Gastrocnemius medialis (tissue), 4 donors: ENCODE measurements around the gene AKR1C2. TPM values are rescaled to one million over a fixed set of nuclear protein-coding genes. Genes with fewer than 3 reads are reported as not detected.

Experiments used
- ATAC-seq, 2 donors: fragments of 150-250 bp; one replicate each; pipeline ENCODE4 v1.9.1; 2016
- DNase-seq, 2 donors: peaks; one replicate each; pipeline ENCODE4 v3.0.0-alpha.2; 2019
- H3K27ac ChIP-seq, 4 donors: fragments of 200-600 bp; sonication (generic); 1 replicate in 1 of 4; 2 replicates in 3 of 4; pipeline ENCODE4 v1.5.1; 2016 to 2018; ENCODE audit warnings: mild to moderate bottlenecking in 2 of 4, moderate library complexity in 1 of 4
- H3K27me3 ChIP-seq, 3 donors: fragments of 200-600 bp; sonication (generic) in 2 of 3; 1 replicate in 1 of 3; 2 replicates in 2 of 3; pipeline versions ENCODE4 v1.5.1 to v1.6.0; 2016 to 2019; ENCODE audit warnings: mild to moderate bottlenecking in 1 of 3, moderate library complexity in 1 of 3
- H3K36me3 ChIP-seq, 2 donors: fragments of 200-600 bp; sonication (generic) in 1 of 2; one replicate each; pipeline ENCODE4 v1.5.1; 2017 to 2018
- H3K4me1 ChIP-seq, 2 donors: fragments of 200-600 bp; sonication (generic) in 1 of 2; one replicate each; pipeline ENCODE4 v1.5.1; 2016 to 2017; ENCODE audit warnings: mild to moderate bottlenecking in 2 of 2
- H3K4me3 ChIP-seq, 4 donors: fragments of 200-600 bp; sonication (generic) in 3 of 4; 1 replicate in 1 of 4; 2 replicates in 3 of 4; pipeline ENCODE4 v1.5.1; 2016 to 2019; ENCODE audit warnings: mild to moderate bottlenecking in 2 of 4
- H3K9me3 ChIP-seq, 3 donors: fragments of 200-600 bp; sonication (generic) in 2 of 3; 1 replicate in 1 of 3; 2 replicates in 2 of 3; pipeline ENCODE4 v1.5.1; 2016 to 2019
- POLR2A ChIP-seq, 2 donors: fragments of 450-650 bp; IDR thresholded peaks; one replicate each; pipeline ENCODE4 v1.6.1; 2017; ENCODE audit warnings: antibody characterized with exemption in 2 of 2, mild to moderate bottlenecking in 2 of 2, moderate library complexity in 2 of 2
- in situ Hi-C, 4 donors: fragments of 200-750 bp; cut with MboI; loops; one replicate each; pipeline versions ENCODE4 v1.15.0 to v1.8.0; 2017; ENCODE audit warnings: low sequenced_read_pairs in 4 of 4
- intact Hi-C: fragments of 100-400 bp; cut with DNase I; formaldehyde crosslinking; loops from one replicate; pipeline ENCODE4 v1.15.1; 2023; ENCODE audit warnings: low total_unique reads
- total RNA-seq, 4 donors: library from RNA; depleted of rRNA; stranded (reverse); fragments of >200 nt; gene quantifications; one replicate each; pipeline versions ENCODE4 v1.1.0 to v1.2.3, GENCODE V29; 2016
- TF ChIP-seq, protein P1 (sequence below), 5 experiments: fragments of 450-650 bp in 3 of 5; fragments of 200-600 bp in 2 of 5; sonication (generic) in 2 of 5; IDR thresholded peaks in 4 of 5; conservative IDR thresholded peaks in 1 of 5; 1 replicate in 4 of 5; 2 replicates in 1 of 5; pipeline ENCODE4 v1.5.1; 2016 to 2019; ENCODE audit warnings: antibody characterized with exemption in 5 of 5, mild to moderate bottlenecking in 3 of 5, moderate library complexity in 3 of 5

Gene AKR1C2
- total RNA-seq, 4 donors from 2014 or later, result 325 to 380 (median 345) TPM

DNA sequence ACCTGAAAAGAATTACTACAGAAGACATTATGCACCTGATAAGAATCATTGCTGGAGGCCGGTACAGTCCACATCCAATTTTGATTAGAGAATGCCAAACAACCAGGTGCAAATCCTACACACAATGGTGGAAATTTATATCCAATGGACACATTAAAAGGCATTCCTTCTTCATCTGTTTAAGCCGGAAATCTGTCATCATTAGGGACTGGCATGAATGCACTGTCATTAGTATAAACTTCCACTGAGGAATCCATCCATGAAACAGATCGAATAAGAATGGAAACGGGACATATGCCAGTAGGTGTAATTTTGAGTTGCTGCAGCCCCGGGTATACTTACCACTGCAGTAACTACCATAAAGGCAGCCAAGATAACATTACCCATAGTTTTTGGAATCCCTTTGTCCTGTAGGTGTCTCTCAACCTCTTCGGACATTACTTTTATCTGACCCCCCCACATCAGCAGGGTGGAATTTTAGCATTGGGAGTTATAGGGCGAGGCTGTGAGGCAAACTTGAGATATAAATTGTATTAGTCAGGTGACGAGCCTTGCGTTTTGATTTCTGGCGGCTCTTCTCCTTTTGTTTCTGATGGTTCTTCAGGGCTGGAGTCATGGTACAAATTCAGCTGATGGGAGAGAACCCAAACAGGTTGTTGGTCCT is 36.5 kb upstream of the AKR1C2 start:
- no peak for TF ChIP-seq POLR2A (IDR thresholded peaks at IDR 0.05)
- TF ChIP-seq, protein P1, sequence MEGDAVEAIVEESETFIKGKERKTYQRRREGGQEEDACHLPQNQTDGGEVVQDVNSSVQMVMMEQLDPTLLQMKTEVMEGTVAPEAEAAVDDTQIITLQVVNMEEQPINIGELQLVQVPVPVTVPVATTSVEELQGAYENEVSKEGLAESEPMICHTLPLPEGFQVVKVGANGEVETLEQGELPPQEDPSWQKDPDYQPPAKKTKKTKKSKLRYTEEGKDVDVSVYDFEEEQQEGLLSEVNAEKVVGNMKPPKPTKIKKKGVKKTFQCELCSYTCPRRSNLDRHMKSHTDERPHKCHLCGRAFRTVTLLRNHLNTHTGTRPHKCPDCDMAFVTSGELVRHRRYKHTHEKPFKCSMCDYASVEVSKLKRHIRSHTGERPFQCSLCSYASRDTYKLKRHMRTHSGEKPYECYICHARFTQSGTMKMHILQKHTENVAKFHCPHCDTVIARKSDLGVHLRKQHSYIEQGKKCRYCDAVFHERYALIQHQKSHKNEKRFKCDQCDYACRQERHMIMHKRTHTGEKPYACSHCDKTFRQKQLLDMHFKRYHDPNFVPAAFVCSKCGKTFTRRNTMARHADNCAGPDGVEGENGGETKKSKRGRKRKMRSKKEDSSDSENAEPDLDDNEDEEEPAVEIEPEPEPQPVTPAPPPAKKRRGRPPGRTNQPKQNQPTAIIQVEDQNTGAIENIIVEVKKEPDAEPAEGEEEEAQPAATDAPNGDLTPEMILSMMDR (IDR thresholded peaks at IDR 0.05 in 4 of 5, conservative IDR thresholded peaks at IDR 0.05 in 1 of 5), result no peak
- no peak for ATAC-seq
- H3K27ac ChIP-seq, result no peak overlapping the region
- intact Hi-C loops (no loop called here), in situ Hi-C loops (no loop called here)
- H3K36me3 ChIP-seq, result no peaks in the 10 kb centered on the region
- H3K9me3 ChIP-seq, result peaks cover 0 to under 1% (median 0%) of the 10 kb centered on the region in 3 donors
- peaks cover 0 to 19% of the 10 kb centered on the region in 2 donors for H3K4me1 ChIP-seq
- no peak for DNase-seq
- H3K27me3 ChIP-seq, result no peaks in the 10 kb centered on the region
- no peak overlapping the region for H3K4me3 ChIP-seq

DNA sequence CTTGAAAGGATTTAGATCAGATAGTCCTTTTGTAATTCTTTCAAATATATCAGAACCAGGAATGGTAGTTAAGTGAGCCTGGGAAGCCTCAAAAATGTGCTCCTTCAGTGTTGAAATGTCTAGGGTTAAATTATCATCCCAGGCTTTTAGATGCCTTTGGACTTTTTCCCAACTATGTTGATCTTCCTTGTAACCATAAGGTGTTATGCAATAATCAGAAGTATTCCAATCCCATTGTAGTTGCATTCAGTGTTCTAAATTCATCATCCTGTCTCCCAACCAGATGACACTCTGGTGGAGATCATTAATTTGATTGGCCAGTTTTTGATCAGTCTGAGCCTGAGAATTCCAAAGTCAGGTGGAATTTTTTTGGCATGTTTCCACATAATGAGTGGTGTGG is 35.1 kb upstream of the AKR1C2 start:
- ATAC-seq (no peak), DNase-seq (no peak)
- Histone ChIP-seq H3K4me3 (no peak overlapping the region), H3K4me1 (peaks cover 0 to 19% of the 10 kb centered on the region in 2 donors), H3K9me3 (peaks cover 0 to 12% (median 3%) of the 10 kb centered on the region in 3 donors), H3K36me3 (no peaks in the 10 kb centered on the region), H3K27ac (no peak overlapping the region), H3K27me3 (no peaks in the 10 kb centered on the region)
- no peak for TF ChIP-seq POLR2A (IDR thresholded peaks at IDR 0.05)
- TF ChIP-seq, protein P1 (IDR thresholded peaks at IDR 0.05 in 4 of 5, conservative IDR thresholded peaks at IDR 0.05 in 1 of 5), result no peak
- intact Hi-C loops (no loop called here), in situ Hi-C loops (no loop called here)

DNA sequence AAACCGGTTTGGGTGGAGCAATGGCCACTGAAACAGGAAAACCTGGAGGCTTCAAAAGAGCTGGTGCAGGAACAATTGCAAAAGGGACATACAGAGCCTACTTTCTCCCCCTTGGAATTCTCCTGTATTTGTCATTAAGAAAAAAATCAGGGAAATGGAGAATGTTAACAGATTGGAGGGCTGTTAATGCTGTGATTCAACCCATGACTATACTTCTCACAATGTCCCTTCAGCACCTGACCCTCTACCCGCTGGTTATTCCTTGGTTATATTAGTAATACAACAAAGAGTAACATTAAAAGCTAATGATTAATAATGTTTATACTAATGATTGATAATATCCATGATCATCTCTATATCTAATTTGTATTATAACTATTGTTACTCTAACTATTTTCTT is 34.4 kb upstream of the AKR1C2 start:
- DNase-seq (no peak), ATAC-seq (no peak)
- no peak for TF ChIP-seq POLR2A (IDR thresholded peaks at IDR 0.05)
- TF ChIP-seq, protein P1 (IDR thresholded peaks at IDR 0.05 in 4 of 5, conservative IDR thresholded peaks at IDR 0.05 in 1 of 5), result no peak
- Histone ChIP-seq H3K4me3 (no peak overlapping the region), H3K36me3 (no peaks in the 10 kb centered on the region), H3K27me3 (no peaks in the 10 kb centered on the region), H3K27ac (no peak overlapping the region), H3K4me1 (peaks cover 0 to 15% of the 10 kb centered on the region in 2 donors), H3K9me3 (peaks cover 0 to 12% (median 3%) of the 10 kb centered on the region in 3 donors)
- in situ Hi-C loops, result no loop called here
- intact Hi-C loops, result no loop called here

DNA sequence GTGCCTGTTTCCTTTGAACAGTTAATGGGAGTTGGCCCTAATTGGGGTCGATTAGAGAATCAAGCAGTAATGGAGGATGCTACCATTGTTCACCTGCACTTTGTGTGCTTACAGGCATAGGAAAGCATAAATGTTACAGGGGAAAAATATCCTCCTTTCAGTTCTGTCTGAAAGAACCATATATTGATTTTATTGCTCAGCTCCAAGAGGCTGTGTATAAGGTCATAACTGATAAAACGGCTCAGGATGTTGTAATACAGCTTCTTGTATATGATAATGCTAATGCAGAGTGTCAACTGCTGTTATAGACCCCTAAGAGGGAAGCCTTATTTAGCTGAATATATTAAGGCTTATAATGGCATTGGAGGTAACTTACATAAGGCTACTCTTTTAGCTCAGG is 32.9 kb upstream of the AKR1C2 start:
- ATAC-seq (no peak), DNase-seq (no peak)
- Histone ChIP-seq H3K36me3 (no peaks in the 10 kb centered on the region), H3K27me3 (no peaks in the 10 kb centered on the region), H3K4me3 (no peak overlapping the region), H3K27ac (no peak overlapping the region), H3K9me3 (peaks cover 0 to 12% (median 3%) of the 10 kb centered on the region in 3 donors), H3K4me1 (peaks cover 0 to 6% of the 10 kb centered on the region in 2 donors)
- in situ Hi-C loops, result no loop called here
- intact Hi-C loops, result no loop called here
- TF ChIP-seq POLR2A (IDR thresholded peaks at IDR 0.05), result no peak
- TF ChIP-seq, protein P1 (IDR thresholded peaks at IDR 0.05 in 4 of 5, conservative IDR thresholded peaks at IDR 0.05 in 1 of 5), result no peak
